ENCODE measurements around the gene TMC1. TPM values are rescaled to one million over a fixed set of nuclear protein-coding genes. Genes with fewer than 3 reads are reported as not detected.

Gene TMC1
- total RNA-seq, 2 donors from 2014 or later = not detected

DNA sequence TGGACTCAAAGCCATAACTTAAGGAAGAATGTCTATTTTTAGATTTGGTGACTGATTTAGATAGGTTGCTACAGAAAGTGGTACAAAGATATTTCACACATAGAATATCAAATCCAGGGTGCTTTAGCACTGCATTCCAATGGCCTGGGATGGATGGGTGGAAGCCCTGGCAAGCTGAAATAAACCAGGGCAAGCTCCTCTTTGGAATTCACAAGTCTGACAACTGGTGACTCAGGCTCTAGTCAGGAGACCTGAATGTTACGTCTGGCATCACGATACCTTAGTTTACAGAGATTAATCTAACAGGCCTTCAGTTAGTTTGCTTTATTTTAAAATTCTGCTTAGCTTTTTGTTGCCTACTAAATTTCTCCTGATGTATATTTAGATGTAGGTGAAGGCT, 144.0 kb downstream of the TMC1 start:
- DNase-seq (ENCODE audit: low spot score) (no peak), ATAC-seq (no peak)
- Mint-ChIP-seq H3K27me3 (peaks cover 10 to 26% of the 10 kb centered on the region in 2 donors), H3K27ac (no peak overlapping the region), H3K36me3 (no peaks in the 10 kb centered on the region), H3K4me3 (no peak overlapping the region), H3K9me3 (no peaks in the 10 kb centered on the region), H3K4me1 (ENCODE audit: low read depth in 2 of 2) (no peaks in the 10 kb centered on the region)

DNA sequence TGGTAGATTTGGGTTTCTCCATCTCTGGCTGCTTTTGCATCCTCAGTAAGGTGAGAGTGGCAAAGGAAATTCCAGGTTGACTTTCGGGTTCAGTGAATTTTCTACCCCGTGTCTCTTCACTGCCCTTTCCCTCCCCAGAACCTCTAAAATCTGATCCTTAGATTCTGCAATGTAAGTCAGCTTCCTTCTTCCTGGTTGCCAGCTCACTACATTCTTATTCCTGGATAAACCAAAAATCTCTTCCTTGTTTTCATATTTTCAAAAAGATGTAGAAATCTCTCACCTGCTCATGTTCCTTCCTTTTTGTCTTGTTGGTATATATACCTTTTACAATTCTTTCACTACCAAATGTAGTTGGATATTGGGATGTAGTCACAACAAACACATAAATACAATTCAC, 145.8 kb downstream of the TMC1 start:
- H3K27me3 Mint-ChIP-seq = peaks cover 6 to 36% of the 10 kb centered on the region in 2 donors
- no peaks in the 10 kb centered on the region for H3K9me3 Mint-ChIP-seq
- H3K36me3 Mint-ChIP-seq = no peaks in the 10 kb centered on the region
- DNase-seq (ENCODE audit: low spot score) (no peak), ATAC-seq (no peak)
- no peak overlapping the region for H3K27ac Mint-ChIP-seq
- no peak overlapping the region for H3K4me3 Mint-ChIP-seq
- H3K4me1 Mint-ChIP-seq (ENCODE audit: low read depth in 2 of 2) = no peaks in the 10 kb centered on the region

DNA sequence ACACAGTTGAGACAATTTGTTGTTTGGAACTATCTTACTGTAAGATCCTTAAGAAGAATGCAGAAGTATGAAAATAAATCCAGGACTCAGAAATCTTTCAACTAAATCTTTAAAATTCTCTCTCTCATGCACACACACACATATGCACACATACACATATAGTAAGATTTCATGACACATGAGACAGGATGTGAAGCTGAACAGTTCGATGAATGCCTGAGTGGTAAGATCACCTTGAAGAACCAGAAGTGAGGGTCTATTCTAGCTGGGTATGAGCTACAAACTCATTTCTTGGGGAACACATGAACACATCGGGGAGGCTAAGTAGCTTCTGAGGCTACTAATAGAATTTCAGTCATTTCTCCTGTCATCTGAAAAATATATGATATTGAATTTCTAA, 153.6 kb downstream of the TMC1 start:
- H3K4me3 Mint-ChIP-seq = no peak overlapping the region
- ATAC-seq (no peak), DNase-seq (ENCODE audit: low spot score) (no peak)
- no peak overlapping the region for H3K27ac Mint-ChIP-seq
- H3K9me3 Mint-ChIP-seq = no peaks in the 10 kb centered on the region
- H3K27me3 Mint-ChIP-seq = peaks cover 2 to 23% of the 10 kb centered on the region in 2 donors
- no peaks in the 10 kb centered on the region for H3K36me3 Mint-ChIP-seq
- no peaks in the 10 kb centered on the region for H3K4me1 Mint-ChIP-seq (ENCODE audit: low read depth in 2 of 2)

DNA sequence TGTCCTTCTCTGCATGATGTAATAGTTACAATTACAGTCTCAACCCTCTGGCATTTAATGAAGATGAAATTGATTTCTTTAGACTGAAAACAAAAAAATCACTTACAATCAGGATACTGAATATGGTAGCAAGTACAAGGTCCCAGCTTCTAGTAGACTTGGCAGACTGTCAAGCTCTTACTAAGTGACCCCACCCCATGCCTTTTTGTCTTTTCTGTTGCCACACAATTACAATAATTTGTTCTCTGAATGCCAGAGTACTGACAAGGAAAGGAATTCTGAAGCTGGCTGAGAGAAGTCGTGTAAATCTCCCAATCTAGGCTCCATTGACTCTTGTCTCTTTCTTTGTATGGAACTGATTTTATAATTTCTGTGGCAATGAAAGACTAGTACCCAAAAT, 154.2 kb downstream of the TMC1 start:
- Mint-ChIP-seq H3K27ac (no peak overlapping the region), H3K9me3 (no peaks in the 10 kb centered on the region), H3K4me3 (no peak overlapping the region), H3K27me3 (peaks cover 3 to 21% of the 10 kb centered on the region in 2 donors), H3K4me1 (ENCODE audit: low read depth in 2 of 2) (no peaks in the 10 kb centered on the region), H3K36me3 (no peaks in the 10 kb centered on the region)
- ATAC-seq (no peak), DNase-seq (ENCODE audit: low spot score) (no peak)

DNA sequence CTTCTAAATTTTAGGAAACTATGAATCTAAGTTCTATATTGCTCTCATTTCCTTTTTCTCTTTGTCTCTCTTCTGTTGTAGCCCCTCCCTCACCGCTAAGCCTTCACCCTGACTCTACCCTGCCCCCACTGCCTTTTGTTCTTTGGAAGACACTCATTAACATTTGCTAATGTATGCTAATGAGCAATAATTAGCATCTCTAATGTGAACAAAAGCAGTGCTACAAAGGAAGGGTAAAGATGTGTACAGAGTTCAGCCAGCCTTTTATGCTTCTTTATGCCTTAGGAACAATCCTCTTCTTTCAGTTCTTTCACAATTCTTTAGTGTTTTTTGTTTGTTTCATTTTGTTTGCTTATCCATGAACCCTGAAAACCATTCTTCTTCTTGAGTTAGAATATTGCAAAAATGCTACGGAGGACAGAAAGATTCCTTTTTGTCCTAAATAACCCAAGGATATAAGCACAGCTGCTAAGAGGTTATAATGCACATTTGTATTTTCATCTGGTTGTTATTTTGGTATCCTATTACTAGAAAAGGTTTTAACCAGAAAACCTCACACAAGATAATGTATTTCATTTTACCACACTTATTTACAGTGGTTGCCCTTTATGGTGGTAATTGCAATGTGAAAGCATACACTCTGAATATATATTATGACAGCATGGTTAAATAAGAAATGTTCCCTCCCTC, 159.3 kb downstream of the TMC1 start:
- Mint-ChIP-seq H3K27ac (no peak overlapping the region), H3K4me1 (ENCODE audit: low read depth in 2 of 2) (no peaks in the 10 kb centered on the region), H3K9me3 (no peaks in the 10 kb centered on the region), H3K4me3 (no peak overlapping the region), H3K36me3 (no peaks in the 10 kb centered on the region), H3K27me3 (peaks cover 8 to 20% of the 10 kb centered on the region in 2 donors)
- no peak for DNase-seq (ENCODE audit: low spot score)
- ATAC-seq = no peak

DNA sequence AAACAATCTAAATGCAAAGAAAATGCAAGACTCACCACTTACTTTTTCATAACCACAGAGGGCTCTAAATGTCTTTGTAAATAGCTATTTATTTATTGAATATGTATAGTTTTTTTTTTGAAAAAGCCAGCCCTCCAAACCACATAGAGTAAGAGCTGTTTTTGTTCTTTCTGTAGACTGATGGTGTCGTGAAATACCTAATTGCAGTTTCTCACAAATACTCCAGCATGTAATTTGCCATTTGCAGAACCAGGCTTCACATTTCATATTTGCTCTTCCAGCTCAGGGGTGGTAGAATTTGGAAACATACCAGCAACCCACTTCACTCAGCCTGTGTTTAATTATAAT, 159.8 kb downstream of the TMC1 start:
- Mint-ChIP-seq H3K4me1 (ENCODE audit: low read depth in 2 of 2) (no peaks in the 10 kb centered on the region), H3K4me3 (no peak overlapping the region), H3K9me3 (no peaks in the 10 kb centered on the region), H3K27ac (no peak overlapping the region), H3K27me3 (peaks cover 8 to 20% of the 10 kb centered on the region in 2 donors), H3K36me3 (no peaks in the 10 kb centered on the region)
- ATAC-seq (no peak), DNase-seq (ENCODE audit: low spot score) (no peak)

DNA sequence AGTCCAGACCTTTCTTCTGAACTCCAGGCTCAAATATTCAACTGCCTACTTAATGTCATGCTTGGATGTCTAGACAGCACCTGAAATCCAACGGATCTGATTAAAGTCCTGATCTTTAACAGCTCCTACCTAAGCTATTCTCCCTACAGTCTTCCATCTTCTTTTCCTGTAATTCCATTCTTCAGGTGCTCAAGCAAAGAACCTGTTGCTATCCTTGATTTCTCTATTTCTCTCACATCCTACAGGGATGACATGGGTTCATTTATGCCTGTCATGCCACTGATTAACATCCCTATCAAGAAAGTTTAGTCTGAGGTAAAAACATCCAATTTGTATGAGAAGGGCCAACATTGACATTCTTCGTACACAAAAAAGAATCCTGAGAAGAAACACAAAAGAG, 163.2 kb downstream of the TMC1 start:
- Mint-ChIP-seq H3K9me3 (no peaks in the 10 kb centered on the region), H3K36me3 (no peaks in the 10 kb centered on the region), H3K4me3 (no peak overlapping the region), H3K27me3 (peaks cover 7 to 28% of the 10 kb centered on the region in 2 donors), H3K4me1 (ENCODE audit: low read depth in 2 of 2) (no peaks in the 10 kb centered on the region), H3K27ac (no peak overlapping the region)
- ATAC-seq = no peak
- no peak for DNase-seq (ENCODE audit: low spot score)

DNA sequence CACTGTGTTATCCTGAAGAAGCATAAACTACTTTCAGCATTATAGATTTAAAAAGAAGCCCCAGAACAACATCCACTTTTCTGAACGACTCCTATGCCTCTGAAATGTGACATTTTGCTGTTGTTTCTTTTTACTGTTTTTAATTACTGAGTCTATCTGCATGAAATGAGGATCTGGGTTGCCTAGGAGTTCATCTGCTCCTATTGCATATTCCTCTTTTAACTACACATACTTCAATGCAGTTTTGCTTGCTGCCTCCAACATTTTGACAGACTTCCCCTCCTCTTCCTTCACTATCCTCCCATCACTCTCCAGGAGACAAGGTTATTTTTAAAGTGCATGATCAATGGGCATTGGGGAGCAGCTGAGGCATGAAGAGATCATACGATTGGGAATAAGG, 164.5 kb downstream of the TMC1 start:
- Mint-ChIP-seq H3K4me3 (no peak overlapping the region), H3K27ac (no peak overlapping the region), H3K4me1 (ENCODE audit: low read depth in 2 of 2) (no peaks in the 10 kb centered on the region), H3K36me3 (no peaks in the 10 kb centered on the region), H3K27me3 (peaks cover 2 to 25% of the 10 kb centered on the region in 2 donors), H3K9me3 (no peaks in the 10 kb centered on the region)
- DNase-seq (ENCODE audit: low spot score) = no peak
- no peak for ATAC-seq

DNA sequence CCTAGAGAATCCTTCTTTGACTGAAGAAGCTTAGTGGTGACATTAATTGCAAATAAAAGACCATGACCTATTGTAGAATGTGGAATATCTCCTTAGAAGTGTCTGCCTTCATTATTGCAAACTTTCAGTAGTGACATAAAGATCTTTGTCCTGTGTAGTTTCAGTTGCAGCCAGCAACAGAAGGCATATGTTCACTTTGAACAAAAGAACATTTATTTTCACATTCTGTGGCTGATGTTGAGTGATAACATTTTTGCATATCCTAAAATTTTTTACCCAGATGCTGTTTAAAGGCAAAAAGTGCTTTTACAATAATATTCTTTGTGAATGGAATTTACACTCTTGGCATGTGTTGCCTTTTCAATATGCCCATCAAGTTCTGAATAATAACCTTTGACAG, 165.9 kb downstream of the TMC1 start:
- no peak for DNase-seq (ENCODE audit: low spot score)
- Mint-ChIP-seq H3K9me3 (no peaks in the 10 kb centered on the region), H3K27me3 (peaks cover 2 to 23% of the 10 kb centered on the region in 2 donors), H3K27ac (no peak overlapping the region), H3K4me1 (ENCODE audit: low read depth in 2 of 2) (no peaks in the 10 kb centered on the region), H3K4me3 (no peak overlapping the region), H3K36me3 (no peaks in the 10 kb centered on the region)
- ATAC-seq = no peak

DNA sequence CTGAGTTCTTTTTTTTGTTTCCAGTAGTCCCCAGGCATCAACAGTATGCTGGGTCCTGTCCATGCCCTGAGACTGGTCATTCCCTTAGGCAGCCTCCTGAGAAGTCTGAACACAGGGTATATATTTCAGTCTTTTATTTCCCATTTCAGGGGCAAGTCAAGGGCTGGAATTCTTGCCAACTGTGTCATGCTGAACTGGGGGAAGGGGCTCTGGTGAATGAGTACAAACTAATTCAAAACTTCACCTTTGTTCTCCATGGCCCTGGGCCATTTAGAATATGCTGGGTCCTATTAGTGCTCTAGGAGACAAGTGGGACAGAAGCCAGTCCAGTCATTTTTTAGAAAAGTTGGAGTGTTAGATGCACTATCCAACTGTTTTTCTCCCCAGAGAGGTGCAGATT, 170.3 kb downstream of the TMC1 start:
- no peaks in the 10 kb centered on the region for H3K36me3 Mint-ChIP-seq
- H3K27ac Mint-ChIP-seq = no peak overlapping the region

DNA sequence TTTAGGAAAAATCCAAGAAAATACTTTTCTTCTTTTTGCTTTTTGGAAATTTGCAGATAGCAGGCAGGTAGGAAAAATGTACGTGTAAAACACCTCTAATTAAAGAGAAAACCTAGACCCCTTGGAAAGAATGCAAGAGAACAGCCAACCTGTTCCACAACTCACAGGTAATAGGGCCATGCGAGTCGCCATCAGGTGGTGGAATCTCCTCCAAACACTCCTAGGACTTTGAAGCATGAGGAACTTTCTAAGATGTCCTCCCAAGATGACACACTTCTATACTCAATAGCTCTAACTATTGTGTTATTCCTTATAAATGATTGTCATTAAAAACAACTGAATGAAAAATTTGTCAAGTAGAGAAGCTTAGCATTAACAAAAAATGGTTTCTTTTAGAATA, 174.0 kb downstream of the TMC1 start:
- Mint-ChIP-seq H3K4me3 (no peak overlapping the region), H3K4me1 (ENCODE audit: low read depth in 2 of 2) (no peaks in the 10 kb centered on the region), H3K27ac (no peak overlapping the region), H3K36me3 (no peaks in the 10 kb centered on the region), H3K27me3 (peaks cover 2 to 16% of the 10 kb centered on the region in 2 donors), H3K9me3 (no peaks in the 10 kb centered on the region)
- DNase-seq (ENCODE audit: low spot score) (no peak), ATAC-seq (no peak)

More for the DNA sequence above, 170.3 kb downstream of the TMC1 start:
- Mint-ChIP-seq H3K4me1 (ENCODE audit: low read depth in 2 of 2) (no peaks in the 10 kb centered on the region), H3K9me3 (no peaks in the 10 kb centered on the region), H3K4me3 (no peak overlapping the region), H3K27me3 (peaks cover 2 to 18% of the 10 kb centered on the region in 2 donors)
- ATAC-seq = no peak
- no peak for DNase-seq (ENCODE audit: low spot score)

DNA sequence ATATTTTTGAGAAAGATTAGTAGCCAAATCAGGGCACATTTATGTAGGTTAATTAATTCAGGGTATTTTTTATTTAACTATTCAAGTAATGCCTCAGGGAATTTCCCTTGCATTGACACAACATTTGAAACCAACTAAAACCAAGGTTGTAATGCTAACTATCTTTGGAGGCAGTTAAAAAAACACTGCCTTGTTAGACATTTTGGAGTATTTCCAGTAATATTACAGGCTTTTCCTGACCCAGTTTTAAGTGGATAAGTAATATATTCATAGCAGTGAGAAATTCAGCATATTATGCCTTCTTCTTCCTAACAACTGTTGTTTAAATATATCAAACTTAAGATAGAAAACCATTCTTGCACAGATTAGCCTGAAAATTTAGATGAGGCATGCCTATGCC, 175.1 kb downstream of the TMC1 start:
- no peak overlapping the region for H3K4me3 Mint-ChIP-seq
- DNase-seq (ENCODE audit: low spot score) (no peak), ATAC-seq (no peak)
- peaks cover 2 to 16% of the 10 kb centered on the region in 2 donors for H3K27me3 Mint-ChIP-seq
- no peaks in the 10 kb centered on the region for H3K4me1 Mint-ChIP-seq (ENCODE audit: low read depth in 2 of 2)
- H3K27ac Mint-ChIP-seq = no peak overlapping the region
- no peaks in the 10 kb centered on the region for H3K9me3 Mint-ChIP-seq
- H3K36me3 Mint-ChIP-seq = no peaks in the 10 kb centered on the region

DNA sequence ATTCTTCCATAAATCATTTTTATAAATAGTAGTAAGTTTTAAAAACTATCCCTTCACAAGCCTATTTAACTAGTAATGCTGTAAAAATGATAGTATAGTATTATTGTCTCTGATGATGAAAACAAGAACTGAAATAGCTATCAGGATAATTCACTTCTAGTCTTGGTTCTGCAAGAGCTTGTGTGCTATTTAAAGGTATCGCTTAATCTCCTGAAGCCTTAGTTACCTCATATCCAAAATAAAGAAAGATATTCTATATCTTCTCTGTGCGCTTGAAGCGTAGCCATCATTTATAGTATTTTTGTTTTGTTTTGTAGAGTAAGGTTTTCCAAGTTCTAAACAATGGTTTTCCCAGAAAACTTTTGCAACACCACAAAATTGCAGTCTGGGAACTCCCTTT, 180.1 kb downstream of the TMC1 start:
- ATAC-seq (no peak), DNase-seq (ENCODE audit: low spot score) (no peak)
- Mint-ChIP-seq H3K27me3 (peaks cover 0 to 8% of the 10 kb centered on the region in 2 donors), H3K36me3 (no peaks in the 10 kb centered on the region), H3K4me3 (no peak overlapping the region), H3K27ac (no peak overlapping the region), H3K4me1 (ENCODE audit: low read depth in 2 of 2) (no peaks in the 10 kb centered on the region), H3K9me3 (no peaks in the 10 kb centered on the region)

DNA sequence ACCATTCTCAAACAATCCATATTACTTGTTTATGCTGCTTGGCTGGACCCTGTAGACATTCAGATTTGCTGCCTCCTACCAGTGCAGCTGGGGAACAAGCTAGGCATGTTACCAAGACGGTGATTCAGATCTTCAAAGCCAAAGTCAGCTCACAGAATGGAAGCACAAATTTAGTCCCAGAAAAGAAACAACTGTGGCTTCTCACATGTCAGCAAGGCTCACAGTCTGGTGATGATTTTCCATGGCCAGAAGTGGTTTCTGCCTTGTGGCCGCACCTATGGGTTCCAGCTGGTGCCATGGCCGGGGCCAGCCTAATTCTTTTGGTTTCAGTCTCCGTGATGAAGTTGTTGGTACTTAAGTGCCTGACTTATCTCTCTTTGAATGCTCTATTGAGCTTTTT, 182.2 kb downstream of the TMC1 start:
- H3K27me3 Mint-ChIP-seq = peaks cover 0 to 2% of the 10 kb centered on the region in 2 donors

More for the DNA sequence above, 182.2 kb downstream of the TMC1 start:
- ATAC-seq = no peak
- Mint-ChIP-seq H3K9me3 (no peaks in the 10 kb centered on the region), H3K4me1 (ENCODE audit: low read depth in 2 of 2) (no peaks in the 10 kb centered on the region), H3K4me3 (no peak overlapping the region), H3K36me3 (no peaks in the 10 kb centered on the region), H3K27ac (no peak overlapping the region)
- DNase-seq (ENCODE audit: low spot score) = no peak
